ENCODE results near the gene MTRF1L. TPM values are rescaled to one million over a fixed set of nuclear protein-coding genes. Genes with fewer than 3 reads are reported as not detected.

Gene MTRF1L
- total RNA-seq, 6 donors from 2014 or later, result 14.7 to 21.7 (median 16.9) TPM

DNA sequence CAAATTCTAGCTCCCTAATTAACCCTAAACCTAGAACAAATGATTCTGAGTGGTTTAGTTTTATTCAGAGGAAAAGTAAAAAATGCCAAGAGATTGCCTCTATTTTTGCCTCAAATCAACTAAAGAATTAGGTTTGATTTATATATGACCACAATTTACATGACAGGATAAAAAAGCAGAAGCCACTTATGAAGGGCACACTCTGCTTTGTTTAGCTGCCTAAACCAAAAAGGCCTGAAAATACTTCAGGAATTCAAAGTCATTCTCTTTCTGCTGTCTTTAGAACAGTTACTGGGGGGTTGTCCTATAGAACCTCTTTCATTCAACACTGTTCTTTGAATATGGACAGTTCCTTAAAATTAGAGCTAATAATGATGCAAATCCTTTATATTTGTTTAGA is 25.0 kb downstream of the MTRF1L start:
- Histone ChIP-seq H3K9me3 (no peaks in the 10 kb centered on the region), H3K4me1 (peaks cover 8 to 11% (median 9%) of the 10 kb centered on the region in 4 donors), H3K27ac (no peak overlapping the region), H3K36me3 (peaks cover 0 to 26% (median 2%) of the 10 kb centered on the region in 4 donors), H3K27me3 (no peaks in the 10 kb centered on the region), H3K4me3 (no peak overlapping the region)
- ATAC-seq (ENCODE audit: low FRiP score in 2 of 2) (no peak), DNase-seq (no peak)
- TF ChIP-seq, protein P1, sequence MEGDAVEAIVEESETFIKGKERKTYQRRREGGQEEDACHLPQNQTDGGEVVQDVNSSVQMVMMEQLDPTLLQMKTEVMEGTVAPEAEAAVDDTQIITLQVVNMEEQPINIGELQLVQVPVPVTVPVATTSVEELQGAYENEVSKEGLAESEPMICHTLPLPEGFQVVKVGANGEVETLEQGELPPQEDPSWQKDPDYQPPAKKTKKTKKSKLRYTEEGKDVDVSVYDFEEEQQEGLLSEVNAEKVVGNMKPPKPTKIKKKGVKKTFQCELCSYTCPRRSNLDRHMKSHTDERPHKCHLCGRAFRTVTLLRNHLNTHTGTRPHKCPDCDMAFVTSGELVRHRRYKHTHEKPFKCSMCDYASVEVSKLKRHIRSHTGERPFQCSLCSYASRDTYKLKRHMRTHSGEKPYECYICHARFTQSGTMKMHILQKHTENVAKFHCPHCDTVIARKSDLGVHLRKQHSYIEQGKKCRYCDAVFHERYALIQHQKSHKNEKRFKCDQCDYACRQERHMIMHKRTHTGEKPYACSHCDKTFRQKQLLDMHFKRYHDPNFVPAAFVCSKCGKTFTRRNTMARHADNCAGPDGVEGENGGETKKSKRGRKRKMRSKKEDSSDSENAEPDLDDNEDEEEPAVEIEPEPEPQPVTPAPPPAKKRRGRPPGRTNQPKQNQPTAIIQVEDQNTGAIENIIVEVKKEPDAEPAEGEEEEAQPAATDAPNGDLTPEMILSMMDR (IDR thresholded peaks at IDR 0.05), result no peak
- TF ChIP-seq EP300 (IDR thresholded peaks at IDR 0.05) (no peak), POLR2A (IDR thresholded peaks at IDR 0.05) (no peak), POLR2AphosphoS5 (IDR thresholded peaks at IDR 0.05) (no peak)

DNA sequence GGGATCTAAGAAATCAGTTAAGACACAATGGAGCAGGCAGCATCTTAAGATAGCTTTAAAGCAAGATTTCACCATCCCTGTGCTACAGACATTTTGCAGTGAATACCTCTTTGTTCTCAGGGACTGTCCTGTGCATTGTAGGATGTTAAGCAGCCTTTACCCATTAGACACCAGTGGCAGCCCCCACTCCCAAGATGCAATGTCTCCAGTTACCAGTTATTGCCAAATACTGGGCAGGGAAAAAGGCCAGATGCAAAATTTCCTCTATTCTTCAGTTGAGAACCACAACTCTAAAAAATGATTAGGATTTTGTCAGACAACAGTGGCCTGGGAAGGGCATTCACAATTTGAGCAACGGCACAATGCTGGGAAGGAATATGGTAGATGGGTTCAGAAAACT is 25.8 kb downstream of the MTRF1L start:
- Histone ChIP-seq H3K27me3 (no peaks in the 10 kb centered on the region), H3K27ac (no peak overlapping the region), H3K4me3 (no peak overlapping the region), H3K4me1 (peaks cover 0 to 3% (median under 1%) of the 10 kb centered on the region in 4 donors), H3K9me3 (no peaks in the 10 kb centered on the region), H3K36me3 (peaks cover 6 to 34% (median 7%) of the 10 kb centered on the region in 4 donors)
- DNase-seq, result no peak
- ATAC-seq (ENCODE audit: low FRiP score in 2 of 2), result no peak
- 77 to 82% methylated on average over 1 of the region's 1 CpG for WGBS, 2 donors
- TF ChIP-seq EP300 (IDR thresholded peaks at IDR 0.05) (no peak), POLR2AphosphoS5 (IDR thresholded peaks at IDR 0.05) (no peak), POLR2A (IDR thresholded peaks at IDR 0.05) (no peak)
- TF ChIP-seq, protein P1 (IDR thresholded peaks at IDR 0.05), result no peak

DNA sequence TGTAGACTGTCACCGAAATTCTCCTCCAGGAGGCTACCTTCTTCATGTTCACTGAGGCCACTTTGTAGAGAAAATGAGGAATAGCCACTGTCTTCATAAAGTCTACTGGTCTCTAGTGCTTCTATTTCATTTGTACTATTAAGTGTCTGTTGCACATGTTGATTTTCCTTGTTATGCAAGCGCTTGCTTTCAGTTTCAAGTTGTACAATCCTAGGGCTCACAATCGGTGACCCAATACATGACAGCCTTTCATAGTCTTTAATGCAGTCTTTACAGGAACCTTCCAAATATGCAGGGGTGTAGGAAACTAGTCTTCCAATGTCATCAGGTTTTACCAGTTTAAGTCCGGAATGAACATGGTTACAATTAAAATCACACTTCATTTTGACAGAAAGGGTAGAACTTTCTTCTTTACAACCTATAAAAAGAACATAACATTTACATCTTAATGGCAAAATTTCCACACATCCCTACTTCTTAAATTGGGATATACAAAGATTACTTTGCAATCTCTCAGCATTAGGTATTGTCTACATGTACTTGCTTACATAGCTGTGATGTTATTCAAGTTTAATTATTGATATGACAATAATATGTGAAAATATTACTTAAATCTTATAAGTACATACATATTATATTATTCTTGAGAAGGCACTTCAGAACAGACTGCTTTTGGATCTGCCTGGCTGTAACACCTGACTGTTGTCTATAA is 27.1 kb downstream of the MTRF1L start:
- WGBS, 2 donors, result 47 to 67% methylated on average over 4 of the region's 4 CpGs
- no peak for TF ChIP-seq POLR2A (IDR thresholded peaks at IDR 0.05)
- TF ChIP-seq, protein P1 (IDR thresholded peaks at IDR 0.05), result no peak
- no peak for TF ChIP-seq EP300 (IDR thresholded peaks at IDR 0.05)
- no peaks in the 10 kb centered on the region for H3K9me3 ChIP-seq
- peak in 1 of 2 donors; percentile 36 for DNase-seq
- H3K4me1 ChIP-seq, result no peaks in the 10 kb centered on the region
- H3K4me3 ChIP-seq, result no peak overlapping the region
- ATAC-seq (ENCODE audit: low FRiP score in 2 of 2), result peak; percentile 43 to 78
- peaks cover 9 to 48% (median 17%) of the 10 kb centered on the region in 4 donors for H3K36me3 ChIP-seq
- no peak overlapping the region for H3K27ac ChIP-seq
- H3K27me3 ChIP-seq, result no peaks in the 10 kb centered on the region

DNA sequence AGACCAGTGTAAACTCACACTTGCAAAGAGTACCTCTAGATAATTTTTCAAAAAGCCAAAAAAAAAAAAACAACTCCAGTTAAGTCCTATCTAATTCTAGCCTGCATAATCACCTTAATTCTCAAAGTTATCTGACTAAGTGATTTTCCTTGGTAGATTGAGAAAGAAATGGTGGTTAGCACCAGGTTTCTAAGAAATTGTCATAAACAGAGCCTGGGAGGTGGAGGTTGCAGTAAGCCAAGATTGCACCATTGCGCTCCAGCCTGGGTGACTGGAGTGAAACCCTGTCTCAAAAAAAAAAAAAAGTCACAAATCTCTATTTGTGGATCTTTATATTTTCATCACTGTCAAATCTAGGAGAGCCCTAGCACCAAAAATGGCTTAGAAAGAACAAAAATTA is 28.6 kb downstream of the MTRF1L start:
- no peaks in the 10 kb centered on the region for H3K4me1 ChIP-seq
- no peak overlapping the region for H3K4me3 ChIP-seq
- H3K27ac ChIP-seq, result no peak overlapping the region
- TF ChIP-seq POLR2A (IDR thresholded peaks at IDR 0.05) (no peak), POLR2AphosphoS5 (IDR thresholded peaks at IDR 0.05) (no peak), EP300 (IDR thresholded peaks at IDR 0.05) (no peak)
- TF ChIP-seq, protein P1 (IDR thresholded peaks at IDR 0.05), result no peak
- no peaks in the 10 kb centered on the region for H3K9me3 ChIP-seq
- DNase-seq, result no peak
- WGBS, 2 donors, result 86 to 100% methylated on average over 1 of the region's 1 CpG
- no peaks in the 10 kb centered on the region for H3K27me3 ChIP-seq
- no peak for ATAC-seq (ENCODE audit: low FRiP score in 2 of 2)
- peaks cover 9 to 59% (median 24%) of the 10 kb centered on the region in 4 donors for H3K36me3 ChIP-seq
